Kidney tubule cell (primary cell): ENCODE results near the gene VENTX.

Experiments
- DNase-seq: peaks from one replicate; pipeline ENCODE4 v3.0.0-alpha.2; 2018; ENCODE audit warnings: low spot score

The VENTX gene

GRCh38 chr10:133237588-133238465, at the start of gene VENTX:
Gene VENTX (plus strand): TSS chr10:133237855. CDS start chr10:133237915, 60 bp downstream.
- DNase-seq: no peak

- no peak for DNase-seq
Measured at GRCh38 chr10:133187906-133188681, 49.6 kb upstream of the VENTX start.

GRCh38 chr10:133189256-133189655, 48.4 kb upstream of the VENTX start:
- DNase-seq: no peak

GRCh38 chr10:133189726-133190125, 47.9 kb upstream of the VENTX start:
- DNase-seq: no peak

GRCh38 chr10:133190225-133190624, 47.4 kb upstream of the VENTX start:
- DNase-seq: no peak

- DNase-seq: no peak
Measured at GRCh38 chr10:133191651-133192050, 46.0 kb upstream of the VENTX start.

- no peak for DNase-seq
Measured at GRCh38 chr10:133194151-133194550, 43.5 kb upstream of the VENTX start.

- DNase-seq: no peak
Measured at GRCh38 chr10:133195096-133195495, 42.6 kb upstream of the VENTX start.

GRCh38 chr10:133195611-133196010, 42.0 kb upstream of the VENTX start:
- DNase-seq: no peak

GRCh38 chr10:133196221-133196915, 41.3 kb upstream of the VENTX start:
- no peak for DNase-seq

- DNase-seq: no peak
Measured at GRCh38 chr10:133196936-133197758, 40.5 kb upstream of the VENTX start.

GRCh38 chr10:133197786-133198185, 39.9 kb upstream of the VENTX start:
- DNase-seq: no peak

- no peak for DNase-seq
Measured at GRCh38 chr10:133198206-133198605, 39.4 kb upstream of the VENTX start.

- no peak for DNase-seq
Measured at GRCh38 chr10:133198621-133199487, 38.8 kb upstream of the VENTX start.

GRCh38 chr10:133199488-133199885, 38.2 kb upstream of the VENTX start:
- DNase-seq: no peak

- no peak for DNase-seq
Measured at GRCh38 chr10:133199992-133200611, 37.6 kb upstream of the VENTX start.

GRCh38 chr10:133200621-133201031, 37.0 kb upstream of the VENTX start:
- no peak for DNase-seq

- no peak for DNase-seq
Measured at GRCh38 chr10:133201151-133201947, 36.3 kb upstream of the VENTX start.
